Measurements from ENCODE around the gene NPR2.
A peak's percentile ranks its signal among the peaks of the same experiment; 100 is the strongest.

Gene NPR2

DNA sequence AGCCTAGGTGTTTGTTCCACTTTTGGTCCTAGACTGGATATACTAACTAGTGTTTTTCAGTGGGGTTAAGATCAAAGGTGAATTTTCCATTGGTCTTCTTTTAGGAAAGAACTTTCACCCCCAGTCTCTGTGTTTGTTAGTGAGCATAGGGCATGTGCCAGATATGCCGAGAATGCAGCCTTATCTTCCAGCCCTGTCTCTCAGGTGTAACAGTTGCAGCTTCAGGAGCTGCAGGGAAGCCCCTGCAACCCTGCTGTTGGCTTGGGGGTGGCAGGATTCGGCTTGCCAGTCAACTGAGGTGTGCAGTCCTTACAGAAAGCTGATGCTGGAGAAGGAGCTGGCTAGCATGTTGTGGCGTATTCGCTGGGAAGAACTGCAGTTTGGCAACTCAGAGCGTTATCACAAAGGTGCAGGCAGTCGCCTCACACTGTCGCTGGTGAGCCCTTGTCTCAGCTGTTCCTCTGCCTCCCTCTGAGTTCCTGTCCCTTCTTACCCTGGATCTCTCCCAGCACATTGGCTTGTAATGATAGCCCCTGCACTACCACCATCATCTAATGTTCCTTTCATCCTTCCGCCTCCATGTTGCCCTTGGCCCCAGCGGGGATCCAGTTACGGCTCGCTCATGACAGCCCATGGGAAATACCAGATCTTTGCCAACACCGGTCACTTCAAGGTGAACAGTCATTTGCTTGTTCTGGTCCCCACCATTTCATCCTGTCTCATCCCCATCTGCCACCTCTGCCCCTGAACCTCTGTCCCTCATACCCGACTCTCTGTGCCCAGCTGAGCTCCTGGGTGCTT is 10.1 kb downstream of the NPR2 start:
- no peak for DNase-seq

DNA sequence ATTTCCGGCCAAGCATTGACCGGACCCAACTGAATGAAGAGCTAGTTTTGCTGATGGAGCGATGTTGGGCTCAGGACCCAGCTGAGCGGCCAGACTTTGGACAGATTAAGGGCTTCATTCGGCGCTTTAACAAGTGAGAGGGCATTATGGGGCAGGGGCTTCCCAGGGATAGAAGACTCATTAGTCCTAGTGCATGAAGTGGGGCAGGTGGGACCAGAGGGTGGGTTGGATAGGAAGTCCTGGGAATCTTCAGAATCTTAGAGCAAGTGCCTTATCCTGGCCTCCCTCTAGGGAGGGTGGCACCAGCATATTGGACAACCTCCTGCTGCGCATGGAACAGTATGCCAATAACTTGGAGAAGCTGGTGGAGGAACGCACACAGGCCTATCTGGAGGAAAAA is 14.7 kb downstream of the NPR2 start:
- no peak for DNase-seq

DNA sequence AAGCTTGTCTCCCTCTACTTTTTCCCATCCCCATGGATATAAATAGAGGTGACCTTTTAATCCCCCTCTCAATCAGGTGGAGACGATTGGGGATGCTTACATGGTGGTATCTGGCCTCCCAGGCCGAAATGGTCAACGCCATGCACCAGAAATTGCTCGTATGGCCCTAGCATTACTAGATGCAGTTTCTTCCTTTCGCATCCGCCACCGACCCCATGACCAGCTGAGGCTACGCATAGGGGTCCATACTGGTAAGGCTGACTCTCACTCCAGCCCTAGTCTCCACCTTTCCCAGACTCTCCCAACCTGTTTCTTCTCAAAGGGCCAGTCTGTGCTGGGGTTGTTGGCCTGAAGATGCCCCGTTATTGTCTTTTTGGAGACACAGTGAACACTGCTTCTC is 17.0 kb downstream of the NPR2 start:
- DNase-seq = no peak

DNA sequence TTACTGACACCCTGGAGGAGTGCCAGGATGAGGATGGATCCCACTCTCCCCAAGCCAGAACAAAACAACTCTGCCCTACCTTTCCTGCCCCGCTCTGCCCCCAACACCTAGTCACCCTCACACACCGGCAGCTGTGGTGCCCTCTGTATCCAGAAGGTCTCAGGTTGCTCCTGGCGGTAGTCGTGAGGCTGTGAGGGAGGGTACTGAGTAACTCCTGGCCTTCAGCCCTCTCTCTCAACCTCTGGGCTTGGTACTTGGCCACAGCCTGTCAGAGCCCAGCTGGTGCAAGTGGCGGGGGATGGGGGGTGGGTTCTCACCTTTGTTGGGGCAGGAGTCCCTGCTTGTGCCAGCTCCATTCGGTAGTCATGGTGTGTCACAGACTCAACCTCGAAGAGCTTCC is 18.7 kb downstream of the NPR2 start:
- DNase-seq = no peak

DNA sequence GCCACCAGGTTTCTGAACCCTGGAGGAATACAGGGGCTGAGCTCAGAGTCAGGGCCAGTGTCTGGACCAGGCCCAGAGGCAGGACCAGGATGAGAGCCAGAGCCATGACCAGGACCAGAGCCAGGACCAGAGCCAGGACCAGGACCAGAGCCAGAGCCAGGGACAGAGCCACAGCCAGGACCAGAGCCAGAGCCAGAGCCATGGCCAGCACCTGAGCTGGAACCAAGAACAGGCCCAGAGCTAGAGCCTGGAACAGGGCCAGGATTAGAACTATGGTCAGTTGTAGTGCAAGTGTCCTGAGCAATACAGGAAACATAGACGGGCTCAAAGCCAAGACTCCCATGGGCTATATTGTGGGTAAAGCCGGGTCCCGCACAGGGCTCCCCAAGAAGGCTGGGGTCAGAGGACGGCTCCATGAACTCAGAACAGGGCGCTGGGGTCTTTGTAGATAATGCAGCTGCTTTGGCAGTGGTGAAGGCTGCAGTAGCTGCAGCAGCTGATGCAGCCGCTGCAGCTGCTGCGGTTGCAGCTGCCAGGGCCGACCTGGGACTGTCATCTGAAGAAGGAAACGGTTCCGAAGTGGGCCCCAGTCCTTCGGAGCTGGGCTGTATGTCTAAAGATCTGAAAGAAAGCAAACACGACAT is 20.1 kb downstream of the NPR2 start:
- DNase-seq = no peak

DNA sequence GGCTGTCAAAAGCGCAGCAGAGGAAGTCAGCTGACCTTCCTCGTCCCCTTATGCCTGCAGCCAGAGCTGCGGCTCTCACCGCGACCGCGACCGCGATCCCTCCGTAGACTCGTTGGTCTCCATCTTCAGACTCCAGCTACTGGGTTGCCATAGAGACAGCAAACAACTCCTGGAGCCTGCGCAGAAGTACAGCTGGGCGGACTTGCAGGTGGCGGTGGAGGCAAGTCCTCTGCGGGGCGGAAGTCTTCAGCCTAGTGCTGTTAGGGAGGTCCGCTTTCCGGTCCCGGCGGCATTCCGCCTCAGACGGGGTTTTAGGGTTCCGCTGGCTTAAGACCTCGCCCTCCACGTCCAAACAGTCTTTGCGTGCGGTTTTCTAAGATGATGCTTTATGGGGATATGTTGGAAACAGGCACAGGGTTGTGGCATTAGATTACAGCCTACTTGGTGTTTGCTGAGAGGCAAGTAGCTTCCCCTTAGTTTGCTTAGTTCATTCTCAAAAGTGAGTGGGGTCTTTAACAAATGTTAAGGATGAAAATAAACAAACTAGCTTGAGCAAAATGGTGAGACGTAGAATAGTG is 20.7 kb downstream of the NPR2 start, which contains the start of gene SPAG8:
TSS of gene SPAG8 (minus strand) at position 238 of the 578 bp plus-strand sequence. CDS start at position 123, 115 bp downstream.
- DNase-seq = peak; percentile 98

DNA sequence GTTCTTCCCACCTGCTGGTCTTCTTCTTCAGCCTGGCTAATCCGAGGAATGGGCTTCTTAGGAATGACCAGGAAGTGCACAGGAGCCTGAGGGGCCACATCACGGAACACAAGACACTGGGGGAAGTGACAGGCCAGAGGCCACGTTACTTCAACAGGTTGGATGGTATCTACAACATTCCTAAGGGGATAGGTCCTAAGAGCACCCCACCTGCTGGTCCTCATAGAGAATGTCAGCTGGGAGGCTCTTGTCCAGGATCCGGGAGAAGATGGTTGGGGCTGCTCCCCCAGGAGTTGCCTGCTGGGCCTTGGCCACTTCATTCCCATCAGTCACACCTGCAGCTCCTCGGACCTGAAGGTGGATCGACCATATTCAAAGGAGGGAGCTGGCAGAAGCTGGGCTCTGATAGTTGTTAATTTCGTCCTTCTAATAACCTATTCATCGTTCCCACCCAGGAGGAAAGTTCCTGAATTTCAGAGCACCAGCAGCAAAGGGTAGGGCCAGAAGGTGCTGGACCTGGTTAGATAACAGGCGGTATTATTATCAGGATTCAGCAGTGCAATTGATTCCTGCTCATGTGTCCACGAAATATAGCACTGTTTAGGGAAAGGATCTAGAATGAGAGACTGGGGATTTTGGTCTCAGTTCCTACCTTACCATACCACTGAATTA is 22.2 kb downstream of the NPR2 start:
- DNase-seq = peak; percentile 37

DNA sequence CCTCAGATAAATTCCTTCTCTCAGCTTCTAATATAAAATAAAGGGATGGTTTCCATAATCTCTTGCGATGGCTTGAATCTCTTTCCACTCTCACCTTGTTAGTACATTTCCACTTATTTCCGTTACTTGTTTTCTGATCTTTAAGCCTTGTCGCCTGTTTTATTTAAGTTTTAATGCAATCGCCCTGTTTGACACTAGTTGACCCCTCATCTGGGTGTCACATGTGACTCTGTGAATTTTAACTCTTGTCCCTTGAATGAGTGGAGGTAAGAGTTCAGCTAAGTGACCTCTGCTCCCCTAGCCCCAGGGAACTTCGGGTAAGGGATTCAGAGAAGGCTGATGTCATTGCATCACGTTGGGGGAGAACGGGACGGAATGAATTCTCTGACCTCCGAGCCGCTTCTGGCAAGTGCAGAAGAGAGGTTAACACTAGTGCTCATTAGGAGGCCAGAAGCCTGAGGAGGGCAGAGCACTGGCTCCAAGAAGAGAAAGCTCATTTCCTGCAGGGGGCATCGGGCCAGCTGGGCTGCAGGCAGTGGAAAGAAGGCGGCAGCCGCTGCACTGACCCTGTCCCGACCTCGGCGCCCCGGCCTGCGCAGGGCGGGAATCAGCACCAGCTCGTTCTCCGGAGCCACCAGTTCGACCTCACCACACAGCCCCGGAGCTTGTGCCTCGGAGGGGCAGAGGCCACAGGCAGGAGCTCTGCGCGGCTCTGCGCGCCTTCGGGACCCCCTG is 22.9 kb downstream of the NPR2 start:
- peak; percentile 74 for DNase-seq

DNA sequence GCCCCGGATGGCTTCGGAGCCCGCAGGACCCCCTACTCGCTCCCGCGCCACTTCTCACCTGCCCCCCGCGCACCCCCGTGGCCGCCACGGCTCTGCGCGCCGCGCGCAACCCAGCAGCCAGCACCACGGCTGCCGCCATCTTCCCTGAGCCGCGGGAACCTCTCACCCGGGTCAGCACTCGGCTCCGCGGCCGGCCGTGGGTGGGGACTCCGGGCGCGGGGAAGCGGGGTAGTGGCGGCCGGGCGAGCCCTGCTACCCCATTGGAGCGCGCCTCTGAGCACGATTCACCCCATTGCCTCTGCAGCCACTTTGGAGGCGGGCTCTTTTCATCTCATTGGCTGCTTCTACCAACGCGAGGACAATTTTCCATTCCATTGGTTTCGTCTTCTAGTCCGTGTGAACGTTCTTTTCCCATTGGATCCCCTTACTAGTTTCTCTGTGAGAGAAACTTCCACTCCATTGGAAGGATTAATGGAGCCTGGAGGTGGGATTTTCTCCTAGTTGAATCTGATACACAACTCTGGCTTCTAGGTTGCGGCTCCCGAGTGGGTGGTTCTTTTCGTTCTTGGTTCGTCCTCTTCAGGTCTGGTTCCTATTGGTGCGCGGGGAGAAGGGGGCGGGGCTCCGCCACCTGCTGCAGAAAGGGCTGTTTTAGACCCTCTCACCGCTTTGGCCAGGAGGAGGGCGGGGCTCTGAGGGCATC is 23.6 kb downstream of the NPR2 start, which contains the start of gene HINT2:
TSS of gene HINT2 (minus strand) at position 202 of the 703 bp plus-strand sequence. CDS start at position 139, 63 bp downstream.
- peak; percentile 99 for DNase-seq

DNA sequence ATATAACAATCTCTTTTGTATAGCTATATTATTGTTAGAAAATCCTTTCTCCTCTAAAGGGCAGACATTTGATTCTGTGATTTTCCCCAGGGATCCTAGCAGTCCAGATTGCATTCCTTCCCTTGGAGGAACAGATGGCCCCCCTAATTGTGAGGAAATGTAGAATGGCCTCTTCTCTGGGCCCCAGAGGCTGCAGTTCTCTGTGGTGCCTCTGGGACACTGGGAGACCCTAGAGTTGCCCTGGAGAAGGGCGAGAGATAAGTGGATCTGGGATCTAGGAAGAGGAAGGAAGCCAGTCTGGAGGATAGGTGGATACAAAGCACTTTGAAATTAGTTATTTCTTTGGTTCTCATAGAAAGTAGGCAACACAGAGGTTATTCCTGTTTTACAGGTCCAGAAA is 25.3 kb downstream of the NPR2 start:
- no peak for DNase-seq

DNA sequence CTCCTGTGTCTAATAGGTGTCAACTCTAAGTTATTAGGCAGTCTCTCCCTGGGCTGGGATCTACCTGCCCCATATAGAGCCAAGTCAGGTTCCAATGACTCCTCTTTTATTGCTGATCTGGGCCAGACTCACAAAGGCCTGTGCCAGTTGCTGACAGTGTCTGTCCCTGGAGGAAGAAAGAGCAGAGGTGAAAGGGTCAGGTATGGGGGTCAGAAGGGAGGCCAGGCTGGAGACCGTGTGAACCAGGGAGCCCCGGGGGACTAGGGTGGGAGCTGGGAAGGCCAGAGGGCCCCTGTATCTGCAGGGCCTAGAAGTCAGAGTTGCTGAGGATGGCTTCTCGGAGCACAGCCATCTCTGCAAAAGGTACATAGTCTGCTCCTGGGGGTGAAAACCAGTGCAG is 26.9 kb downstream of the NPR2 start:
- no peak for DNase-seq

DNA sequence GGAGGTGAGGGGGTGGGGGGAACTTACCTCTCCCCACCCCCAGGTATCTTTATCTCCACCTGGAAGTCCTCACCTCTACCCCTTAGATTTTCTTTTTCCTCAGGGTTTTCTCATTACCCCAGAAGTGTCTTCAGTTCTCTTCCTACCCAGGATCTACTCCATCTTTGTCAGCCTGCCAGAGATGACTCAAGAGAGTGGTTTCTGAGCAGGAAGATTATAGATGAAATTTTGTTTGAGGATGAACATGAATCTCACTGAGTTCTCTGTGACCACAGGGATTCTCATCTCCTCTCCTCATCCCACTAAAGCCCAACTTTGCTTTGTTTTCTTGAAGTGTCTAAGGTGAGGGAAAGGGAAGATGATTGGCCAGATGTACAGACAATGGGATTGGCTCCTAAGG is 28.7 kb downstream of the NPR2 start:
- peak; percentile 60 for DNase-seq

DNA sequence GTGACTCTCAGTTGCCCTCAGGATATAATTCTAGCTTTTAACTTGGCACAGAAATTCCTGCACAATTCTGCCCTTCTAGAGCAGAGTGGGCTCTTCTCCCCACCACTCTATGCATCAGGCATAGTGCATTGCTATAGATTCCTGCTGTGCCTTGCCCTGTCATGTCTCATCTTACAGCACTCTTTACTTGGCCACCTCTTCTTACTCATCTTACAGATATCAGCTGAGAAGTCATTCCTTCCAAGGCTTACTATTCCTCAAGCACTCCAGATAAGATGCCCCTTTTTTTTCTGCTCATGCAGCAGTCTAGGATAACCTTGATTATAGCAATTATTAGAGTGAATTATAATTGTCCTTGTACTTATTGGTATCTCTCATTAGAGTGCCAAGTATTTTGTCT is 31.5 kb downstream of the NPR2 start:
- DNase-seq = no peak

DNA sequence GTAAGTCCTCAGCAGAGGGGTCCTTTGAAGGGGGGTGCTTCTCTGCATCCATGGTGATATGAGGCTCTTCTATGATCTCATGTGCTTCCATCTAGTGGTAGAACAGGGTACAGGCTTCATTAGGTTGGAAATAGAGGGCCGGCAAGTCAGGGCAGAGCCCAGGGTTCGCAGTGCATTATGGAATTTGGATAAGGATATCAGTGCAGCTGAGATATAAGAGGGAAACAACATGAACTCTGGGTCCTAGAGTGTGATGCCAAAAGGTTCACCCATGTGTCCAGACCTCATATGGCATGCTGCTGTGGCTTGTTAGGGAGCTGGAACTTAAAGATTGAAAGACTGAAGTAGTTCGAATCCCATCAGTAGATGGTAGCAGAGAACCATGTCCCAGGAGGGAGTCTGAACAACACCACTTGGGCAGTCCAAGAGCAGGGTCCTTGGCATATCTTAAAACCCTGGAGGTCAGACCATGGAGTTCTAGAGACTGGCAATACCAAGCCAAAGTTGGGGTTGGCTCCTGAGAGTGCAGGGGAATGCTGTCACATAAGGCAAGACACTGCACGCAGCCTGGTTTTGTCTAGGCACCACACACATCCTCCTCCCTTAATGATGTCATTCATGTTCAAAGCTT is 34.8 kb downstream of the NPR2 start:
- peak; percentile 61 for DNase-seq

DNA sequence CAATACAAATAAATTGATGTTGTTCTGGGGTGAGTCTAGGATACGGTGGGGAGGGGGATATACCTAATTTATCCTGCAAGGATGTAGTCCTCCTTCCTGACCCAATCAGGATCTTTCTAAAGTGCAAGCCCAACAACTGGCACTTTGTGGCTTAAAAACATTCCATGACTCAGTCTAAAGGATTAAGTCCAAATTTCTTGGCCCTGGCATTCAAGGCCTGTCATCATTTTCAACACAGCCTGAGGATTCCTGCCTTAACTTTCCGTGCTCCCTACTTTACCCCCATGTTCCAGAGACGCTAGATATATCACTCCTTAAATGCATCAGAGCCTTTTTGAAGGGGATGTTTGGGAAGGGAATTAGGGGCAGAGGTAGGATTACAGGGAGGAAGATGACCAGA is 36.1 kb downstream of the NPR2 start:
- DNase-seq = peak; percentile 74

DNA sequence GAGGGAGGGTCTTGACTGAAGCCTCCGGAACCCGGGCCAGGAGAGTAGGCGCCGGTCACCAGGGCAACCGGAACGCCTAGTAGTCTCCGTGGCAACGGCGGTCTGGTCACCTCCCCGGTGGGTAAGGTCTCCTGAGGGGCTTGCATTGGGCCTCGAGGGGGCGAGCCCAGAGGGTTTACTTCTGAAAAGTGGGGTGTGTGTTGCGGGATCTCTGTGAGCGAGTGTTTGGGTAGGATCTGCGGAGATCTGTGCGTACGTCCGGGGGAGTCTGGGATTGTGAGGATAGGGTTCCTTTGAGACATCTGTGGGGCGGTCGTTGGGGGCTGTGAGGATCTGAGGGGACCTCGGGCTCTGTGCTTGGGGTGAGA is 37.3 kb downstream of the NPR2 start, which contains the start of gene FAM221B:
TSS of gene FAM221B (minus strand) at position 17 of the 368 bp plus-strand sequence. CDS start 2,571 bp downstream, outside the sequence.
- DNase-seq = no peak

DNA sequence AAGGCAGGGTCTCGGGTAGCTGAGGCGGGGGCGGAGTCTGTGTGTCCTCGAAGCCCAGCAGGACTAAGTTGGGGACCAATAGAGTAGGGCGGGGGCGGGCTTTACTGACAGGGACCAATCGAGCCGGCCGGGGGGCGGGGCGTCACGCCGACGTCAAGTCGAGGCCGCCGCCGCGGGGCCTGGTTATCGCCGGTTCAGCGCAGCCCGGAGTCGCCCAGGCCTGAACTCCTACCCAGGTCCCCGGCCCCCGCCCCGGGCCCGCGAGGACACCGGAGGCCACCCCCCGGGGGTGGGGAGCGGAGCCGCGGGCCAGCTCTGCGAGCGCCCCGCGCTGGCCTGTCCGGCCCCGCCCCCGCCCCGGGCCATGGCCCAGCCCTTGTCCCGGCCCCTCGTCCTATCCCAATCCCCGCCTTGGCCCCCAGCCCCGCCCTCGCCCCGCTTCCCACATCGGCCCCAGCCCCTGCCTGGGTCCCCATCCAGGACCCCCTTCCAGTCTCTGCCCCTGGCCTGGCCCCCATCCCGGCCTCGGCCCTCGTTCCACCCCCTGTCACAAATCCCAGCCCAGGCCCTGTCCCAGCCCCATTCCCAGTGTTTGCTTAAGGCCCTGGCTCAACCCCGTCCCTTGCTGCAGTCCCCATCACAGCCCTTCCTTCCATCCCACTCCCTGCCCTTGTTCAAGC is 37.8 kb downstream of the NPR2 start, which contains the start of gene TMEM8B:
TSS of gene TMEM8B (plus strand) at position 145 of the 680 bp plus-strand sequence. CDS start at position 365, 220 bp downstream.
- peak; percentile 83 for DNase-seq

DNA sequence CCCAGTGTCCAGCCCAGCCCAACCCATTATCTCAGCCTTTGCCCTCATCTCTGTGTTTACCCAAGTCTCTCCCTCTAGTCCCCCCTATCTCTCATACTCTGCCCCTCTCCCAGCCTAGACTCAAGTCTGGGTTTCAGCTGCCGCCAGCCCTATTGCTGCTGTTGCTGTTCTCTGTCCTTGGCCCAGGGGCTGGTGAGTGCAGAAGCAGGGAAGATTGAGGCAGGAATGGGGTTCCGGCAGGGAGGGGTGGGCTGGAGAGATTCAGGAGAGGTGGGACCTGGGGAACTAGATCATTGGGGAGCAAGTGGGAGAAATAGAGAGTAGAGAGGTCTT is 38.3 kb downstream of the NPR2 start:
- DNase-seq = no peak

DNA sequence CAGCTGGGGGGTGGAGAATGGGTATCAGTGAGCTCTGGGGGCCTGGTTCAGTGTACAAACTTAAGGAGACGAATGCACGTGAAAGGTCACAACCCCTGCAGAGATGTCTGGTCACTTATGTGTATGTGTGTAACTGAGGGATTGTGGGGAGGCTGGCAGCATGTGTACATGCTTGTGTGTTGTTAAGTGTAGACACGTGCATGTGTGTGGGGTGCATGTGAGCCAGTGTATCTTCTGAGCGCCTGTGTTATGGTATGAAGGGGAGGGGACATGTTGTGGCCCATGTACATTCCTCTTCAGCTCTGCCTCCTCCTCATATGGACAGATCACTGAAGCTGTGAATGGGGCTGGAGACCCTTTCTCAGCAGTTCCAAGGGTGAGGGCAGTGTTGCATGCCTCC is 39.6 kb downstream of the NPR2 start:
- DNase-seq = no peak

DNA sequence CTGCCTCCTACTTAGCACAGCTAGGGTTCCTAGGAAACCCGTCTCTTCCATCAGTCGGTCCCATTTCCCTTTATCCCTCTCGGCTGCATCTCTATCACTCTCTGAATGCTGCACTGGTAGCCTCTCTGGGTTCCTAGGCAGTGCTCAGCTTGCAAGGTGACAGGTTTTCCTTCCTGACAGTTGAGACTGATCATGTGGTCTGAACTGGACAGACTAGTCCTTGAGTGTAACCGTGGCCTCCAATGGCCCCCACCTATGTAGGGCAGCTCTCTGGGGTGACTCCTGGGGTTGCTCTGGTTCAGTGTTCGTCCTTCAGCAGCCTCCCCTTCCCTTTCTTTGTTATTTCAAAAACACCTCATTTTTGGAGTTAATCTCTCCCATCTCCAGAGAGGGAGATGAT is 41.4 kb downstream of the NPR2 start:
- no peak for DNase-seq
